K562 (cell line): ENCODE results near the gene CERS6. TPM values are rescaled to one million over a fixed set of nuclear protein-coding genes. Genes with fewer than 3 reads are reported as not detected.

Source experiments
- ATAC-seq: fragments of 200-7000 bp; cut with Tn5 transposase; 3 replicates; pipeline ENCODE4 v1.9.1; 2020; ENCODE audit warnings: moderate library complexity
- BruUV-seq: library from RNA; stranded (reverse); fragments of 400-500 nt; replicated peaks from 2 replicates; lab custom pipeline; 2021; lab: Mats Ljungman, UMichigan
- CTCF ChIA-PET: fragments of 300-600 bp; formaldehyde crosslinking; extraction: SDS; loops from one replicate; lab custom pipeline; 2021; ENCODE audit warnings: low intra/inter-chr PET ratio; lab: Yijun Ruan, JAX
- POLR2A ChIA-PET: fragments of 300-600, 350-650 bp; sonication (Branson Sonifier 250); formaldehyde crosslinking; extraction: SDS; loops from one replicate; lab custom pipeline; 2021; ENCODE audit warnings: antibody characterized with exemption, inconsistent platforms; lab: Yijun Ruan, JAX
- DNase-seq, 4 experiments: peaks; one replicate each; pipeline versions ENCODE4 v3.0.0 to v3.0.0-alpha.2; 2011 to 2018; ENCODE audit warnings: low spot score in 3 of 4, mixed read lengths in 3 of 4; ENCODE audit errors: extremely low read depth in 1 of 4
- FAIRE-seq: peaks from 2 replicates; lab custom pipeline; 2011; peaks lifted over from hg19 to GRCh38; lab: Jason Lieb, UNC
- H2AFZ ChIP-seq: 2 replicates; pipeline ENCODE4 v1.6.0; 2011; ENCODE audit warnings: low read depth, low read length, control low read depth, inconsistent platforms
- H3K27ac ChIP-seq: fragments of 200-600 bp; 3 replicates; pipeline ENCODE4 v1.8.0; 2011; ENCODE audit warnings: low read depth, mild to moderate bottlenecking, control low read depth, inconsistent platforms, low read length, moderate library complexity, mixed read lengths; ENCODE audit errors: extremely low read depth
- H3K27me3 ChIP-seq, 2 experiments: fragments of 300-600 bp in 1 of 2; 2 replicates in 1 of 2; 3 replicates in 1 of 2; pipeline versions ENCODE4 v1.6.0 to v1.8.0; 2011; ENCODE audit warnings: inconsistent platforms in 2 of 2, low read length in 2 of 2, mild to moderate bottlenecking in 1 of 2, mixed read lengths in 1 of 2, moderate library complexity in 1 of 2; ENCODE audit not compliant: control insufficient read depth in 2 of 2, insufficient read depth in 2 of 2
- H3K36me3 ChIP-seq: fragments of 300-600 bp; 3 replicates; pipeline ENCODE4 v1.8.0; 2011; ENCODE audit warnings: mild to moderate bottlenecking, low read length, inconsistent platforms; ENCODE audit not compliant: control insufficient read depth, insufficient read depth
- H3K4me1 ChIP-seq, 2 experiments: fragments of 200-600 bp in 1 of 2; replicated peaks in 1 of 2; 2 replicates in 1 of 2; 3 replicates in 1 of 2; pipeline versions ENCODE4 v1.5.1 to v1.8.0; 2011; ENCODE audit warnings: inconsistent platforms in 2 of 2, low read length in 2 of 2, mild to moderate bottlenecking in 1 of 2, mixed read lengths in 1 of 2, moderate library complexity in 1 of 2; ENCODE audit not compliant: control insufficient read depth in 2 of 2, insufficient read depth in 2 of 2
- H3K4me2 ChIP-seq: 2 replicates; pipeline ENCODE4 v1.6.1; 2011; ENCODE audit warnings: low read length, control low read depth, inconsistent platforms, mixed read lengths; ENCODE audit not compliant: insufficient read depth
- H3K4me3 ChIP-seq: fragments of 200-600 bp; sonication (generic), shearing (Covaris generic); 2 replicates; pipeline ENCODE4 v1.5.1; 2016; ENCODE audit warnings: control low read depth, inconsistent platforms
- H3K79me2 ChIP-seq: fragments of 200-600 bp; 3 replicates; pipeline ENCODE4 v1.8.0; 2011; ENCODE audit warnings: low read length, inconsistent platforms; ENCODE audit not compliant: control insufficient read depth, insufficient read depth
- H3K9ac ChIP-seq, 2 experiments: 2 replicates each; pipeline versions ENCODE4 v1.6.0 to v1.6.1; 2011; ENCODE audit warnings: low read depth in 2 of 2, low read length in 2 of 2, control low read depth in 1 of 2, inconsistent platforms in 1 of 2, mild to moderate bottlenecking in 1 of 2, mixed read lengths in 1 of 2; ENCODE audit not compliant: insufficient read depth in 1 of 2
- H3K9me1 ChIP-seq: one replicate; pipeline ENCODE4 v1.6.0; 2011; ENCODE audit warnings: inconsistent platforms, mild to moderate bottlenecking, low read length, moderate library complexity; ENCODE audit not compliant: control insufficient read depth, insufficient read depth
- H3K9me3 ChIP-seq: replicated peaks from 2 replicates; pipeline ENCODE4 v1.5.1; 2011; ENCODE audit warnings: low read depth, low read length, inconsistent platforms; ENCODE audit not compliant: control insufficient read depth, insufficient read depth
- H4K20me1 ChIP-seq: replicated peaks from 2 replicates; pipeline ENCODE4 v1.6.1; 2011; ENCODE audit warnings: low read length, inconsistent platforms, mixed read lengths; ENCODE audit not compliant: control insufficient read depth, insufficient read depth
- ARHGAP35 ChIP-seq: fragments of 450-650 bp; IDR thresholded peaks from 2 replicates; pipeline ENCODE4 v1.6.1; 2018; ENCODE audit not compliant: partially characterized antibody
- ELK1 ChIP-seq: sonication (generic); formaldehyde crosslinking; IDR thresholded peaks from 2 replicates; pipeline ENCODE4 v1.8.1; 2022; ENCODE audit warnings: missing genetic modification reagents
- JUNB ChIP-seq: fragments of 450-650 bp; formaldehyde crosslinking; conservative IDR thresholded peaks from 2 replicates; pipeline ENCODE4 v1.4.0; 2020; ENCODE audit warnings: mild to moderate bottlenecking
- NEUROD1 ChIP-seq: fragments of 150-350 bp; IDR thresholded peaks from 2 replicates; pipeline ENCODE4 v1.6.1; 2014; ENCODE audit warnings: borderline replicate concordance, low read length, low read depth; ENCODE audit not compliant: partially characterized antibody
- NFXL1 ChIP-seq: fragments of 450-650 bp; formaldehyde crosslinking; IDR thresholded peaks from 2 replicates; pipeline ENCODE4 v1.4.0; 2021; ENCODE audit warnings: mild to moderate bottlenecking
- OTX1 ChIP-seq: fragments of 450-650 bp; formaldehyde crosslinking; IDR thresholded peaks from 2 replicates; pipeline ENCODE4 v1.4.0; 2022; ENCODE audit warnings: mild to moderate bottlenecking
- PRDM10 ChIP-seq: fragments of 450-650 bp; IDR thresholded peaks from 2 replicates; pipeline ENCODE4 v1.6.1; 2018; ENCODE audit not compliant: partially characterized antibody
- RAD51 ChIP-seq: fragments of 450-650 bp; IDR thresholded peaks from 2 replicates; pipeline ENCODE4 v1.7.1; 2016; ENCODE audit warnings: low read depth, mild to moderate bottlenecking, borderline replicate concordance
- RBM34 ChIP-seq: fragments of 200-400 bp; formaldehyde crosslinking; IDR thresholded peaks from 2 replicates; pipeline ENCODE4 v1.6.1; 2018; ENCODE audit warnings: low read length, borderline replicate concordance; ENCODE audit not compliant: insufficient read depth
- RBM39 ChIP-seq: fragments of 200-400 bp; formaldehyde crosslinking; optimal IDR thresholded peaks from 2 replicates; pipeline ENCODE3; 2018; ENCODE audit warnings: low read depth, low read length
- TEAD1 ChIP-seq, 2 experiments: fragments of 450-650 bp in 1 of 2; sonication (generic) in 1 of 2; formaldehyde crosslinking; IDR thresholded peaks; 2 replicates each; pipeline versions ENCODE4 v1.4.0 to v1.8.0; 2020 to 2022; ENCODE audit warnings: mild to moderate bottlenecking in 2 of 2, missing genetic modification reagents in 1 of 2
- ZKSCAN8 ChIP-seq: fragments of 200-800 bp; sonication (Bioruptor generic); IDR thresholded peaks from 2 replicates; pipeline ENCODE4 v1.6.1; 2016; ENCODE audit warnings: missing genetic modification characterization, missing compliant biosample characterization
- WGBS: fragments of 100-300 bp; shearing (Covaris generic); methylation state at CpG from one replicate; pipeline ENCODE4 v1.1.6; 2016; ENCODE audit warnings: low coverage, mixed read lengths; ENCODE audit not compliant: insufficient coverage; ENCODE audit errors: missing lambda C conversion rate; 5-methylcytosine and 5-hydroxymethylcytosine counted together
- in situ Hi-C: fragments of 300-500 bp; cut with MboI; formaldehyde crosslinking; loops from 4 replicates; pipeline ENCODE4 v1.15.0; 2018; ENCODE audit warnings: inconsistent platforms, mixed read lengths
- intact Hi-C: fragments of 100-400 bp; cut with micrococcal nuclease; formaldehyde crosslinking; loops from 2 replicates; pipeline ENCODE4 v1.14.2; 2022
- polyA plus RNA-seq, 8 experiments: library from polyadenylated mRNA; depleted of rRNA in 4 of 8; stranded (reverse) in 5 of 8; unstranded in 3 of 8; fragments of >200 nt; fragmentation: Nextera tagmentation in 2 of 8; fragmentation: Illumina TruSeq in 1 of 8; extraction: Ambion mirVana in 2 of 8; extraction: Trizol in 1 of 8; gene quantifications; 2 replicates each; pipeline versions ENCODE4 v1.2.1 to v1.2.3, GENCODE V29; 2011 to 2014; ENCODE audit warnings: inconsistent platforms in 1 of 8, missing spikeins in 1 of 8
- total RNA-seq, 7 experiments: library from RNA; depleted of rRNA in 6 of 7; stranded (reverse); fragments of >200 nt in 6 of 7; fragmentation: Illumina TruSeq in 2 of 7; extraction: Trizol in 2 of 7; gene quantifications; 2 replicates each; pipeline versions ENCODE4 v1.2.1 to v1.2.3, GENCODE V29; 2011 to 2021; ENCODE audit warnings: low replicate concordance in 1 of 7
- TF ChIP-seq, protein P1 (sequence below): fragments of 250-450 bp; sonication (Bioruptor Pico); IDR thresholded peaks from 2 replicates; pipeline ENCODE4 v1.5.0; 2020; ENCODE audit warnings: mild to moderate bottlenecking
- TF ChIP-seq, protein P2 (sequence below): sonication (generic); formaldehyde crosslinking; IDR thresholded peaks from 2 replicates; pipeline ENCODE4 v1.8.1; 2023; ENCODE audit warnings: mild to moderate bottlenecking, missing genetic modification reagents

Gene CERS6
- total and polyA plus RNA-seq, 9 of the 15 experiments (the other 6 are each of a cell fraction or from before 2014, with no cell fraction given) = 1.6 to 13.6 (median 11.4) TPM

DNA sequence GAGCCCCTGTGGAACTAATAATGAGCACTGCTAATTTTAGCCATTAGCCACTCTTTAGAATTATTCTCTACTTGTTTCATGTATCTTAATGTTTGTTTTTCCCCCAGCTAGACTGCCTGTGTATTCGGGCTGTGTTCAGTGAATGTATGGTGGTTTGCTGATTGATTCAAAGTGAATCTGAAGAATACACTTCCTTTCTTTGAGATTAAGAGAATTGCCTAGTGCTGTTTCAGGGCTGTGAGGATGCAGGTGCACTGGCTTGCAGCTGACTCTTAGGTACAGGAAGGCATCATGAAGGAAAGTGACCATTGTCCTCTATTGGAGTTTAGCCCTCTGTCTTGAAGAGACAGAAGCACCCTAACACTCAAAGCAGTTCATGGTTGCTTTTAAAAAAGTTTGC, 138.7 kb downstream of the CERS6 start:
- FAIRE-seq (no peak), ATAC-seq (no peak), DNase-seq (no peak)
- Histone ChIP-seq H2AFZ (no peak overlapping the region), H3K79me2 (no peaks in the 10 kb centered on the region), H3K9me1 (no peaks in the 10 kb centered on the region), H3K27me3 (peaks cover 0 to 4% of the 10 kb centered on the region in 2 experiments; a peak in 2 of 5 replicates), H3K4me2 (no peak overlapping the region), H3K27ac (no peak overlapping the region), H3K4me3 (no peak overlapping the region), H3K9ac (no peak overlapping the region), H3K4me1 (peaks cover 0 to 4% of the 10 kb centered on the region in 2 experiments; a peak in 3 of 5 replicates), H3K36me3 (no peaks in the 10 kb centered on the region), H3K9me3 (no peaks in the 10 kb centered on the region), H4K20me1 (no peaks in the 10 kb centered on the region)
- intact Hi-C loops (no loop called here), in situ Hi-C loops (no loop called here)
- ChIA-PET POLR2A (no interaction called here), CTCF (no interaction called here)
- whole genome bisulfite sequencing = 29% methylated on average over 1 of the region's 1 CpG
- BruUV-seq = no TSS peak
- TF ChIP-seq NEUROD1 = no peak
- TF ChIP-seq, protein P1, sequence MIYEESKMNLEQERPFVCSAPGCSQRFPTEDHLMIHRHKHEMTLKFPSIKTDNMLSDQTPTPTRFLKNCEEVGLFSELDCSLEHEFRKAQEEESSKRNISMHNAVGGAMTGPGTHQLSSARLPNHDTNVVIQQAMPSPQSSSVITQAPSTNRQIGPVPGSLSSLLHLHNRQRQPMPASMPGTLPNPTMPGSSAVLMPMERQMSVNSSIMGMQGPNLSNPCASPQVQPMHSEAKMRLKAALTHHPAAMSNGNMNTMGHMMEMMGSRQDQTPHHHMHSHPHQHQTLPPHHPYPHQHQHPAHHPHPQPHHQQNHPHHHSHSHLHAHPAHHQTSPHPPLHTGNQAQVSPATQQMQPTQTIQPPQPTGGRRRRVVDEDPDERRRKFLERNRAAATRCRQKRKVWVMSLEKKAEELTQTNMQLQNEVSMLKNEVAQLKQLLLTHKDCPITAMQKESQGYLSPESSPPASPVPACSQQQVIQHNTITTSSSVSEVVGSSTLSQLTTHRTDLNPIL (CRISPR knock-in tag) = no peak
- no peak for TF ChIP-seq JUNB
- no peak for TF ChIP-seq PRDM10
- TF ChIP-seq RBM34 = no peak
- TF ChIP-seq ZKSCAN8 (CRISPR knock-in tag) = no peak
- no peak for TF ChIP-seq ARHGAP35
- TF ChIP-seq TEAD1 (CRISPR knock-in tag; IDR thresholded peaks at IDR 0.05) = no peak
- no peak for TF ChIP-seq OTX1 (CRISPR knock-in tag)
- TF ChIP-seq NFXL1 (CRISPR knock-in tag) = no peak
- TF ChIP-seq RBM39 = no peak
- TF ChIP-seq RAD51 = no peak
- TF ChIP-seq, protein P2, sequence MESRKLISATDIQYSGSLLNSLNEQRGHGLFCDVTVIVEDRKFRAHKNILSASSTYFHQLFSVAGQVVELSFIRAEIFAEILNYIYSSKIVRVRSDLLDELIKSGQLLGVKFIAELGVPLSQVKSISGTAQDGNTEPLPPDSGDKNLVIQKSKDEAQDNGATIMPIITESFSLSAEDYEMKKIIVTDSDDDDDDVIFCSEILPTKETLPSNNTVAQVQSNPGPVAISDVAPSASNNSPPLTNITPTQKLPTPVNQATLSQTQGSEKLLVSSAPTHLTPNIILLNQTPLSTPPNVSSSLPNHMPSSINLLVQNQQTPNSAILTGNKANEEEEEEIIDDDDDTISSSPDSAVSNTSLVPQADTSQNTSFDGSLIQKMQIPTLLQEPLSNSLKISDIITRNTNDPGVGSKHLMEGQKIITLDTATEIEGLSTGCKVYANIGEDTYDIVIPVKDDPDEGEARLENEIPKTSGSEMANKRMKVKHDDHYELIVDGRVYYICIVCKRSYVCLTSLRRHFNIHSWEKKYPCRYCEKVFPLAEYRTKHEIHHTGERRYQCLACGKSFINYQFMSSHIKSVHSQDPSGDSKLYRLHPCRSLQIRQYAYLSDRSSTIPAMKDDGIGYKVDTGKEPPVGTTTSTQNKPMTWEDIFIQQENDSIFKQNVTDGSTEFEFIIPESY = no peak
- no peak for TF ChIP-seq ELK1 (CRISPR knock-in tag)
